ENCODE results near the gene PCDHGA5.

DNA sequence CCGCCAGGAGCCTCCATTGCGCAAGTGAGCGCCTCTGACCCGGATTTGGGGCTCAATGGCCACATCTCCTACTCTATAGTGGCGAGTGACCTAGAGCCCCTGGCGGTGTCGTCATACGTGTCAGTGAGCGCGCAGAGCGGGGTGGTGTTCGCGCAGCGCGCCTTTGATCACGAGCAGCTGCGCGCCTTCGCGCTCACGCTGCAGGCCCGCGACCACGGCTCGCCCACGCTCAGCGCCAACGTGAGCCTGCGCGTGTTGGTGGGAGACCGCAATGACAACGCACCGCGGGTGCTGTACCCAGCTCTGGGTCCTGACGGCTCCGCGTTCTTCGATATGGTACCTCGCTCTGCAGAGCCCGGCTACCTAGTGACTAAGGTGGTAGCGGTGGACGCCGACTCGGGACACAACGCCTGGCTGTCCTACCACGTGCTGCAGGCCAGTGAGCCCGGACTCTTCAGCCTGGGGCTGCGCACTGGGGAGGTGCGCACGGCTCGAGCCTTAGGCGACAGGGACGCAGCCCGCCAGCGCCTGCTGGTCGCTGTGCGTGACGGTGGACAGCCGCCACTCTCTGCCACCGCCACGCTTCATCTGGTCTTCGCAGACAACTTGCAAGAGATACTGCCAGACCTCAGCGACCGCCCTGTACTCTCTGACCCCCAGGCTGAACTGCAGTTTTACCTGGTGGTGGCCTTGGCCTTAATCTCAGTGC lies 45.8 kb downstream of the PCDHGA5 start:
- TF ChIP-seq CTCF (IDR thresholded peaks at IDR 0.05) (no peak), POLR2A (IDR thresholded peaks at IDR 0.05) (no peak)
